DND-41 (cell line): ENCODE data around the gene UACA.

Experiments
- EZH2 ChIP-seq: IDR thresholded peaks from 3 replicates; pipeline ENCODE4 v1.6.1; 2012; ENCODE audit warnings: borderline replicate concordance, low read depth, mild to moderate bottlenecking, moderate library complexity, low read length, inconsistent platforms; ENCODE audit not compliant: severe bottlenecking
- TF ChIP-seq, protein P1 (sequence below): IDR thresholded peaks from 2 replicates; pipeline ENCODE4 v1.5.1; 2012; ENCODE audit warnings: borderline replicate concordance, low read length, moderate library complexity, mild to moderate bottlenecking; ENCODE audit not compliant: poor library complexity, severe bottlenecking; ENCODE audit errors: extremely low read depth

DNA sequence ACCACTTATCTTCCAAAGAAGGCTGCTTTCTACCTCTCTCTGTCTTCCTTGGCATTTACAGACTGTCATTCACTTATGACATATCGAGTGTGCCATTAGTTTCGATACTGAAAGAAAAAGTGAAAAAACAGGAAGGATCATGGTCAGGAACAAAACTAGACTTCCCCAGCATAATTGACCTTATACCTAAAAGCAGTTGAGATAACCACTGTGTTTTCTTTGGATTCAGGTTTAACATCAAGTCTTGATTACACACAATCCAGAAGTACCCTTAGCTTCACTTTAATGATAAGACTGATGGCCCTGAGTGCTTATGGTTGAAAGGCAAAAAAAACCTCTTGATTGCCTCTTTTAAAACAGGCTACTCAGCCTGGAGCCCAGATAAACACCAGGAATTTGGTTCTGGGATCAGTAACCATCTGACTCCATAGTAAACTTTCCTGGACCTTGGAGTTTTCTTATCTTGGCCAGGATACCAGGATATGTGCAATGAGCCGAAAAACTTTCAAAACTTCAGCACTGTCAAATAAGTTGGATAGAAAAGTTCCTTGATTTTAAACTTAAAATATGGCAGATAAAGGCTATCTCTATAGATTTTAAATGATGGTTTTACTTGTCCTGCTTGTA lies 5.0 kb upstream of the UACA start:
- TF ChIP-seq, protein P1, sequence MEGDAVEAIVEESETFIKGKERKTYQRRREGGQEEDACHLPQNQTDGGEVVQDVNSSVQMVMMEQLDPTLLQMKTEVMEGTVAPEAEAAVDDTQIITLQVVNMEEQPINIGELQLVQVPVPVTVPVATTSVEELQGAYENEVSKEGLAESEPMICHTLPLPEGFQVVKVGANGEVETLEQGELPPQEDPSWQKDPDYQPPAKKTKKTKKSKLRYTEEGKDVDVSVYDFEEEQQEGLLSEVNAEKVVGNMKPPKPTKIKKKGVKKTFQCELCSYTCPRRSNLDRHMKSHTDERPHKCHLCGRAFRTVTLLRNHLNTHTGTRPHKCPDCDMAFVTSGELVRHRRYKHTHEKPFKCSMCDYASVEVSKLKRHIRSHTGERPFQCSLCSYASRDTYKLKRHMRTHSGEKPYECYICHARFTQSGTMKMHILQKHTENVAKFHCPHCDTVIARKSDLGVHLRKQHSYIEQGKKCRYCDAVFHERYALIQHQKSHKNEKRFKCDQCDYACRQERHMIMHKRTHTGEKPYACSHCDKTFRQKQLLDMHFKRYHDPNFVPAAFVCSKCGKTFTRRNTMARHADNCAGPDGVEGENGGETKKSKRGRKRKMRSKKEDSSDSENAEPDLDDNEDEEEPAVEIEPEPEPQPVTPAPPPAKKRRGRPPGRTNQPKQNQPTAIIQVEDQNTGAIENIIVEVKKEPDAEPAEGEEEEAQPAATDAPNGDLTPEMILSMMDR: no peak
- no peak for TF ChIP-seq EZH2
